HG03175 (cell line): Measurements from ENCODE around the gene CFP.
A peak's percentile ranks its signal among the peaks of the same experiment; 100 is the strongest.

ENCODE experiments used
- ATAC-seq: cut with Tn5 transposase; IDR thresholded peaks from one replicate; pipeline ENCODE4 v1.9.1; 2021; ENCODE audit warnings: mild to moderate bottlenecking, moderate library complexity; ENCODE audit not compliant: unreplicated experiment

Gene CFP

DNA sequence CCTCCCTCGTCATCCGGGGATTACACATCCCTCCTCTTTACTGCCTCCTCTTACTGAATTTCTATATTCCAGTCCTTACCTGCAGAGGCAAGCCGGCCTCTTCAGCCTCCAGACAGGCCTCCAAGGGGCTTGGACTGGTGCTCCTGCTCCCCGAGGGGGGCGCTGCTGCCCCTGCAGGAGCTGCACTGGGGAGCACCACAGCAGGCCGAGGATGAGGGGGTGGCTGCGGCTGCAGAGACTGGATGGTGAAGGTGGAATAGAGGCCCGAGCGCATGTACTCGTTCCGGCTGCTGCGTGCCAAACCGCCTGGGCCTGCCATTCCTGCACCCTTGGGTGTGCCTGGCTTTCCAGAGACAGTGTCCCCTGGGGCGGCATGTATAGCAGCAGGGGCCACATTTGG lies 9.1 kb upstream of the CFP start:
- no peak for ATAC-seq

DNA sequence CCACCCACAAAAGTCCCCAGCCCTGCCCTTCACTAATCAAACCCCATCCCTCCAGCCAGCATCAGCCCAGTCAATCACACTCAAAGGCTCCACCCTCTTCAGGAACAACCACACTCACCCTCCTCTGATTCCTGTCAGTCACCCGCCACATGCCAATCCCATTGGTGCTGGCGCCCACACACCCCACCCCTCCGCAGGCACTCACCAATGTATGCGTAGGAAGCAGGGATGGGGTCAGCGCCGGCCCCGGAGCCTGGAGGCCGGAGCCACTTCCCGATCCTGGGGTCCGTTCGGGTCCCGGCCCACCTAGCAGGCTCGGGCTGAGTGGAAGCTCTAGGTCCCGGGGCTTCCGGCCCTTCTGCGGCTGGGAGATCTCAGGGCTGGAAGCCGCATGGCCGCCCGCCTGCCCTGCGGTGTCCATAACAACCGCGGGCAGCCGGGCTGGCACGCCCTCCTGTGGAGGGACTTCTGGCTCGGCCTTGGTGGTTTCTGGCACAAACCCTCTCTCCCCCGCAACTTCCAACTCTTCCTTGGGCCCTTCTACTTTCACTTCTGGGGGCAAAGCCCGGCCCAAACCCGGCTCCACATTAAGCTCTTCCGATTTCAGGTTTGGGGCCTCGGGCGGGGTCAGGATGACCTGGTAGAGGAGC lies 7.9 kb upstream of the CFP start:
- no peak for ATAC-seq

DNA sequence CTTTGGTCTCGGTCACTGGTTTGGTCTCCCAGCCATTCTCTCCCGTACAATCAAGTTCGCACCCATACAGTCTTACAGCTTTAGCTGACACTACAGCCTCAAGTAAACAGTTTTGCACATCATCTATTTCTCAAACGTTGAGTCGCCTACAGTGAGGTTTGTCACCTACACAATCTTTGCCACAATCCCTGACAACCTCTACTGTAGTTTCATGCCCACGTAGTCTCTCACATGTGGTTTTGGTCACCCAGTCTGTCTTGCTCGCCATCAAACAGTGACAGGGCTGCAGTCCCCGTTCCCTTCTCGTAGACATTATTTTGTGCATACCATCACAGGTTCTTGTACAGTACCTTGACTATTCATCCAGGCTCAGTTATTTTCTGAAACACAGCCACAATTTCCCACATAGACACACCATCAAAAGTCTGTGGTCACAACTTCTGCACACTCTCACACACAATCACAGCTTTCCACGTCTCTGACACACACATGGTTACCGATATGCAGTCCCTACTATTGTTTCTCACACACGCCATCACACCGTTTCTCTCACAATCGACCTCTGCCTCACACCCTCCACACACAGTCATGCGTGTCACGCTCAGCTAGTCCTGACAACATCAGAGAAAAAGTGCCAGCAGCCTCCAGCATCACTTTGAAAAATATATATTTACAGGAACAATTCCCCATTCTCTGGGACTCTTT lies 5.3 kb upstream of the CFP start:
- ATAC-seq, result no peak

DNA sequence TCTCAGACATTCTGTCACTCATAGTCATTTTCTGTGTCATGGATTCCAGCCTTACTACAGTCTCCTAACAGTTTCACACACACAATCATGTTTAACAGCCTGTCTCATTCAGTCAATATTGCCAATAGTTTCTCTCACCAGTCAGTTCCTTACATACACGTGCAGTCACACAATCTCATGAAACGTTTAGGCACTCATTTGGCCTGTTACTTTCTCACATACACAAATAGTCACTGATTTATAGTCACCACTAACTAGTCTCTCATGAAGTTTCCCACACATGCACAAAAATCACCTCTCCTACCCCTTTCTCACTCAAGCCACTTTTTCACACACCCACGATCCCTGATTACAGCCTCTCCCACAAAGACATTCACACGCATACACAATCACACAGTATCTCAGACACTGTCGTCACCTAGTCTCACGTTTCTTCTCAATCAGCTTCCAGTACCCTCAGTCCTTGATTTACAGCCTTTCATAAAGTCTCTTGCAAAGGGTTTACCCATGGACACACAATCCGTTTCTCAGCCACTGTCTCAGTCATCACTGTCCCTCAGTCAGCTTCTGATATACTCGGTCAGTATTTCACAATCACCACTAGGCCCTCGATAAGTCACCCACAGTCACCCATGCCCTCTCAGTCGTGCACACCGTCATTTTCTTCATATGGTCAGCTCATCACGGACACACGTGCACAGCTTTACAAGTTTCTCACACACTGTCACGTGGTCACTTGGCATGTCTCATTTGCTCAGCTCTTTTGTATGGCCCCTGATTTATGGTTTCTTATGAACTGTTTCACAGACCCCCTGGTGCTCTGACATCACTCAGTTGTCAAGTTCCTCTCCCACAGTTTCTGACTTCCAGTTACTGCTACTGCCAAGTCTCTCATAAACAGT lies 4.2 kb upstream of the CFP start:
- no peak for ATAC-seq

DNA sequence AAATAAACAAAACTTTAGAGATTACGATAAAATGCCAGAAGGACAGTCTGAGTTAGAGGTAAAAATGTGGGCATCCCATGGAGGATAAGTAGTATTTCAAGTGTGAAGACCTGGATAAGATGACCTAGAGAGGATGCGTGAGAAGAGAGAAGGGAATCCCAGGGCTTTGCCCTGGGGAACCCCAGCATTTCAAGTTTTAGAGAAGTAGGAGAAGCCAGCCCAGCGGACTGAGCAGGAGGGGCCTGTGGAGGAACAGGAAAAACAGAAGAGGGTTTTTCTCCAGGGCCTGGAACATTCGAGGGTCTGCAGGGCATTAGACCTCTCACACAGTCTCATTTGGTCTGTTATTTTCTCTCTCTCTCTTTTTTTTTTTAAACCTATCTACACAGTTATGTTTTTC lies 2.9 kb upstream of the CFP start:
- no peak for ATAC-seq

DNA sequence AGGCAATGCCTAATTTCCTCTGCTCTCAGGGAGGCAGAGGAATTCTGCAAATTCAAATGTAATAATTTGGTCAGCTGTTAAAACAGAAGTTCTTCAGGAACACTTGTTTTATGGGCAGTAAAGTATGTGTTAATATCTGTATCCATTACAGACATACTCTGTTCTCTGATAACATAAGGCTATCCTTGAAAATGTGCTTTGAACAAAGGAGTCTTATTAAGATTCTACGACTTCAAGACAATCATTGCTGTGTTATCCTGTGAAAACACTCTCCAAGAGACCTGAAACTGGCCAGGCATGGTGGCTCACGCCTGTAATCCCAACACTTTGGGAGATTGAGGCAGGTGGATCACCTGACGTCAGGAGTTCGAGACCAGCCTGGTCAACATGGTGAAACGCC lies 1.9 kb upstream of the CFP start:
- no peak for ATAC-seq

DNA sequence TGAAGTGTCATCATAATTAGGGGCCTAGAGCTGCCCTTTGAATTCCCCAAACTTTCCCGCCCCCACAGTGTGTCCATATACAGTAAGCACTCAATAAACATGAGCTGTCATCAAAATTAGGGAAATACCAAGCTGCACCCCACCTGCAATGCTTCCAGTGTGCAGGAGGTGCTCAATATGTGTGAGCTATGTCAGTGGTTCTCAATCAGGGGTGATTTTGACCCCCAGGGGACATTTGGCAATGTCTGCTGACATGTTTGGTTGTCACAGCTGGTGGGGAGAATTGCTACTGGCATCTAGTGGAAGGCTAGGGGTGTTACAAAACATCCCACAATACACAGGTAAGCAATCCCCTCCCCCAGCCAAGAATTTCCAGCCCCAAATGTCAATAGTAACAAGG lies 748 bp downstream of the CFP start:
- no peak for ATAC-seq

DNA sequence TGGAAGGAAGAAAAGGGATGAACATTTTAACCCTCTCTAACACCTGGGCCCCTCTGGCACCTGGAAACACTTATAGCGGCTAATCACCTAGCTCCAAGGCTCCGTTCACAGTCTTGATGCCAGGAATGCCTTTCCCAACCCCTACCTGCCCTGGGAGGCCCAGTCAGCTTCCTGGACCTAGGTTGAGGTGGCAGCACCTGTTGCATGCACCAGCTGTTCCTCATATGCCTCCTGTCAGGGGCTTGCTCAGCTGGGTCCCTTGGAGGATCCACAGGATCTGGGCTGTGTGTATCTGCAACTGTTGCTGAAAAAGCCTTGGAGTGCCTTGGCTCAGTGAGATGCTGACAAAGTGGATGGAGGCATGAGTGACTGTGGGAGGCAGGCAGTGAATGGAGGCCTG lies 4.4 kb downstream of the CFP start:
- ATAC-seq, result no peak

DNA sequence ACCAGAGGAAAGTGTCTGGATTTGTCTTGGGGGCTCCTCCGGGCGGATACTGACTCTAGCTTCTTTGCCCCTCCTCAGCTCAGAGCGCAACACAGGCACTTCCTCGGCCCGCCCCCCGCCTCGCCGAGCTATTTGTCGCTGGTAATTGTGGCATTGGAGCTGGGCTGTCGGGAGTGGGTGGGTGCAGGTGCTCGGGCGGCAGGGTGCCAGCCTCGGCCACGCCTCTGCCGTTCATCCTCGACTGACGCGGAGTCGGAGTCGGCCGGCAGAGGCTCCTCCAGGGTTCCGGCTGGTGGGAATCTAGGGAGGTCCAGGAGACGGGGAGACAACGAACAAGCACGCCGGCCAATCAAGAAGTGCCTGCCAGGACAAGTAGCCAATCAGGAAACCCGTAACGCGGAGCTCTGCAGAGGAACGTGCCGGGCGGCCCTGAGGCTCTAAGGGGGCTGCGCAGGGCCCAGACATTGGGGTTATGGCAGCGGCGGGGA lies 6.1 kb downstream of the CFP start:
- ATAC-seq, result no peak

DNA sequence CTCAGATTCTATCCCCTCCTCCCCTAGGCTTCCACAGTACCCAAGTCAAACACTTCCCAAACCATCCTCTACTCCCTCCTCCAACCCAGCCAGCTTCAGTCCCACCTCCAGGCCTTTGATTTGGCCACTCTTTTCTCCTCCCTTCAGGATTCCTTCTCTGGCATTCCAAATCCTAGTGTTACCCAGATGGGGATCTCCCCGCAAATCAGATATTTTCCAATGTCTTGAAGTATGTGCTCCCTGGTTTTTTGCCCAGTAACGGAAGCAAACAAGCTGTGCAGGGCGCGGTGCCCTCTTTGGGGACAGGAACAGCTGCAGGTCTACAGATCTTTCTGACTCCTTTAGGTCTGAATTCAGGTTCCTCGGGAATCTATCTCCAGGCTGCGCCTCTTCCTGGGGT lies 7.9 kb downstream of the CFP start:
- ATAC-seq, result no peak

DNA sequence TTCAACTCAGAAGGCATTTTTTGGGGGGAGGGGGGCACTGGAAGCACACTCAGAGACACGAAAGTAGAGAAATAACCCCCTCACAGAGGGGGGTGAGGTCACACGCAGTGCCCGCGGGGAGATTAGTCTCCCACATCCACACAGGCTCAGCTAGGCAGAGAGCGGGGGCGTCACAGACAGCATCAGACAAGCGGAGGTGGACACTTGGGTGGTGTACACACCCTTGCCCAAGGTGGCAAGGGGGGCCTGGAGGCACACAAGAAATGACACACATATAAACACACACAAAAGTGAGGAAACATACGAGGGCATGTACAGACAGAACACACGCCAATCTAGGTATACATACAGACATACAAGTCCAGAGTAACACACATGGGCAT lies 9.4 kb downstream of the CFP start:
- ATAC-seq, result no peak

DNA sequence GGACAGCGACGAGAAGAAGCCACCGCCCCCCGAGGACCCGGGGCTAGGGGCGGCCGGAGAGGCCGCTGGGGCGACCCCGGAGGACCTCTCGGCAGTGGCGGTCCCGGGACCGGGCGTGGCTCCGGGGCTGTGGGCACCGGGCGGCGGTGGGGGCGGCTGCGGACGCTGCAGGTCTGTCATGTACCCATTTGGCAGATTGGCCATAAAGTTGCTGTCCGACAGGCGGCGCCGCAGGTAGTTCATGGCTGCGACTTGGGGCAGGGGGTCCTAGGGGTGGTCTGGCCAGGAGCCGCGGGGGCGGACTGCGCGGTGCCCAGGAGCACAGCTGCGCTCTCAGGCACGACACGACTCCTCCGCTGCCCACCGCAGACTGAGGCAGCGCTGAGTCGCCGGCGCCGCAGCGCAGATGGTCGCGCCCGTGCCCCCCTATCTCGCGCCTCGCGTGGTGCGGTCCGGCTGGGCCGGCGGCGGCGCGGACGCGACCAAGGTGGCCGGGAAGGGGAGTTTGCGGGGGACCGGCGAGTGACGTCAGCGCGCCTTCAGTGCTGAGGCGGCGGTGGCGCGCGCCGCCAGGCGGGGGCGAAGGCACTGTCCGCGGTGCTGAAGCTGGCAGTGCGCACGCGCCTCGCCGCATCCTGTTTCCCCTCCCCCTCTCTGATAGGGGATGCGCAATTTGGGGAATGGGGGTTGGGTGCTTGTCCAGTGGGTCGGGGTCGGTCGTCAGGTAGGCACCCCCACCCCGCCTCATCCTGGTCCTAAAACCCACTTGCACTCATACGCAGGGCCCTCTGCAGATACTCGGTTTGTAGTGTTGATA lies 10.0 kb downstream of the CFP start, which contains the start of gene SYN1:
Gene SYN1, minus strand, starts transcription at position 372 of the 817 bp plus-strand sequence. Its CDS starts 129 bp downstream, at position 243.
- peak; percentile 66 for ATAC-seq

DNA sequence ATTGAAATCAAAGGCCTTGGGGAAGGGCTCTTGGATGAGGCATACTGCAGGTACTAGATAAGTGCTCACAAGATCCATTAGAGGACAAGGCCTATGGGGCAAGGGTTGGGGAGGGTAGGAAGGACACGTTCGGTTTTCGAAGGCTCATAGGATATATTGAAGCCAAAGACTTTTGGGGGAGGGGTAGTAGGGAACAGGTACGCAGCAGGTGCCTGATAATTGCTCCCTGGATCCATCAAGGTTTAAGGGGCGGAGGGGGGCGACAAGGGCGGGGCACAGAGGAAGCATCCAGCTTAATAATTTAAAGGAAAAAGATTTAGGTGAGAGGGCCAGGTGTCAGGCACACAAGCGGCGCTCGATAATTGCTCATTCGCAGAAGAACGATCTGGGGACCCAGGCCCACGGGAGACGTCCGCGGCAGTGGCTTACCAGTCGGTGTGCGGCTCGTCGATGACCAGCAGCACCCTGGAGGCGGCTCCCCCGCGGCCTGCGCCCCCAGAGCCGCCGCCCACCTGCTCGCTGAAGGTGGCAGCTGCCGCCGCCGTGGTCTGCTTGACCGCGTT lies 10.7 kb downstream of the CFP start:
- no peak for ATAC-seq

DNA sequence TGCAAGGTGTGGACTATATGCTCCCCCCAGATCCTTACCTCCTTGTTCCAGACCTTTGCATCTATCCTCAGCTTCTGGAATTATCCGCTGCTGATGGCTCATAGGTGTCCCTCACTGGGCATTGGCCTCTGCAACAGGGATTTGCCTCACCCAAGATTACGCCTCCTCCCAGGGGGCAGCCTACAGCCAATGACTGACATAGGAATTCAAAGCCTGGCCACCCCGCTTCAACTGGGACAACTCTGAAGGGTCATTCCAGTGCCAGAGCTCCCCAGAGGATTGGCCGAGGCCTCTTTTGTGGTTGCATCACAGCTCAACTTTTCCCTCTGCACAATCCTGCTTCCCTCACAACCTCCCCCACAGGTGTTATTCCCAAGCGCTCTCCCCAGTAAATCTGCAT lies 15.1 kb downstream of the CFP start:
- ATAC-seq, result no peak

DNA sequence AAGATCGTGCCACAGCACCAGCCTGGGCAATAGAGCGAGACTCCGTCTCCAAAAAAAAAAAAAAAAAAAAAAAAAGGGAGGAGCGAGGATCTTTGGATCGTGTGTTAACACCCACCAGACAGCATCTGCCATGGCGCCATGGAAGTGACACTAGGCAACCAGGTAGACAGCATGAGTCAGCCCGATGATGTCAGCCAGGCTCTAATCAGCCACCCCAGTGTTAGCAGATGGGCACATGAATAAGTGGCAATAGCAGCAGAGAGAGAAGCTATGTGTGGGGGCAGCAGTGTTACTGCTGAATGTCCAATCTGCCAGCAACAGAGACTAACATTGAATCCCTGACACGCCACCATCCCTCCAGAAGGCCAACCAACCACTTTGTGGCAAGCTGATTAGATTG lies 16.6 kb downstream of the CFP start:
- ATAC-seq, result no peak

DNA sequence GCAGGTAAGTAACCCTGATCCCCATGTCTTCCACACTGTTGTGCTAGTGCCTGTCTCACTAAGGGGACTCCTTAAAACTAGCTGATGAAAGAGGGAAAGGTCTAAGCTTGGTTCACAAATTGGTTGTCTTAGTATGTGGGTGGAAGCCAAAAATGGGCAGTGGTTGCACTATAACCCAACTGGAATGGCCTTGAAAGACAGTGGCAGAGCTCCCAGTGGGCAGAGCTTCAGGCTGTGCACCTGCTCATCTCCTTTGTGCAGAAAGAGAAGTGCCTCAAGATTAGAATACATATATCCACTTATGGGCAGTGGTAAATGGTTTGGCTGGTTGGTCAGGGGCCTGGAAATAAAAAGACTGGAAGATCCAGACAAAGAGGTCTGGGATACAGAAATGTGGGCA lies 17.3 kb downstream of the CFP start:
- no peak for ATAC-seq

DNA sequence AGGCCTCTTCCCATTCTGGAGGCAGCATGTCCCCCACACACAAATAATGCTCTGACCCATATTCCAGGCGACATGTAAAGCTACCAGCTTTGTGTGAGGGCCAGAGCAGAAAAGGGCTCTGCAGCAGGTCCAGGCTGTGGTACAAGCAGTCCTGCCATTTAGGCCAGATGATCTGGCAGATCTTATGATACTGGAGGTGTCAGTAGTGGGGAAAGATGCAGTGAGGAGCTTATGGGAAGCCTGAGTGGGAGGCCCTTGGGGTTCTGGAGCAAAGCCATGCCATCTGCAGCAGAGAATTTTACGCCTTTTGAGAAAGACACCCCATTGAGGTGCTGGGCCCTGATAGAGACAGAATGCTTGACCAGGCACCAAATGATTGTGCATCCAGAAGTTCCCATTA lies 17.8 kb downstream of the CFP start:
- ATAC-seq, result no peak

DNA sequence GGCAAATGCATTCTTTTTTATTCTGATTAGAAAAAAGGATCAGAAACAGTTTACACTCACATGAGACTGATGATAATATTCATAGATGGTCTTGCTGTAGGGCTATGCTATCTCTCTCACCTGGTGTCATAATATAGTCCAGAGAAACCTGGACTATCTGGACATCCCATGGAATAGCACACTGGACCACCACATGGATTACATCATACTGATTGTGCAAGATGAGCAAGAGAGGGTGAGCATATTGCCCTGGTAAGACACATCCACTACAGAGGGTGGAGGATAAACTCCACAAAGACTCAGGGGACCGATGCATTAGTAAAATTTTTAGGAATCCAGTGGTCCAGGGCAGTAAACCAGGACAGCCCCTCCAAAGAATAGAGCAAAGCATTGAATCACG lies 18.2 kb downstream of the CFP start:
- ATAC-seq, result no peak

DNA sequence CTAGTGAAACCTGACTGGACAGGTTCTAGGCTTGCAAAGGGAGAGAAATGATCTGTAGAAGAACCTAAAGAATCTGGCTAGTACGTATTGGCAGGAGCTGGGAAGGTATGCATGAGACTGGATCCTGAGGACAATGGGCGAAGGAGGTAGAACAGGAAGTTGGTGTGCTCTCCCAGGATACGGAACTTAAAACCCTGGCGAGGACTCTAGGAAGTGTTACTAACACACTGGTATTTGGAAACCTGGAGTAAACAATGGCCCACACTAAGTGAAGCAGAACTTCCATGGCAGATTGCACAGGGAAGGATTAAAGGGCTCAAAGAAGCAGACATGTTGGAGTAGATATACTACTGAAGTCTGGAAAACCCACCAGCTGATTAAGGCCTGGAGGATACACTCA lies 19.2 kb downstream of the CFP start:
- ATAC-seq, result no peak

DNA sequence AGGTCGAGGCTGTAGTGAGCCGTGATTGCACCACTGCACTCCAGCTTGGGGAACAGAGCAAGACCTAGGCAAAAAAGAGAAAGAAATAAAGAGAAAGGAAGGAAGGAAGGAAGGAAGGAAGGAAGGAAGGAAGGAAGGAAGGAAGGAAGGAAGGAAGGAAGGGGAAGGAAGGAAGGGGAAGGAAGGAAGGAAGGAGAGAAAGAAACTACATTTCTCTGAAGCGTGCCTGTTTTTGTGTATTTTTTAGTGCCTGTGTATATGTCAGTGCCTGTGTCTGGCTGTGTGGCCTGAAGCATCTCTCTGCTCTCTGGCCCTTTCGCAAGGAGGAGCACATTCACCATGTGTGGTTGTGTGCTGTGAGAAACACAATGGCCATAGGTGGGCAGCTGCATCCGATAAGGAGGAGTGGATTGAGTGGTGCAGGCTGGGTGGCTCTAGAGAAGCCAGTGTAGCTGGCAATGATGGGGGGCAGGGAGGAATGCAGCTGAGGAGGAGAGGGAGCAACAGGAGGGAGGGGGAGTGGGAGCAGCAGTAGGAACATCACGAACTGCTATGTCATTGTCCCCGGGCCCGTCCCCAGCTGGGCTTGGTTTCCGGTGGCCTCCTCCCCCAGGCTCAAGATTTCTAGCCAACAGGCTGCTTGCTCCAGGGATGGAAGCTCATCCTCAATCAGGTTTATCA lies 21.5 kb downstream of the CFP start:
- no peak for ATAC-seq
